Nephron progenitor cell (in vitro differentiated cells): ENCODE measurements around the gene MRTFA.

Experiments used
- DNase-seq: peaks from one replicate; pipeline ENCODE4 v3.0.0; 2021
- H3K27ac Mint-ChIP-seq: 2 replicates; pipeline ENCODE4 v1.8.0; 2021; ENCODE audit warnings: mild to moderate bottlenecking, moderate library complexity, mixed read lengths
- H3K27me3 Mint-ChIP-seq: 2 replicates; pipeline ENCODE4 v1.8.0; 2021; ENCODE audit warnings: mild to moderate bottlenecking, low read depth, mixed read lengths; ENCODE audit not compliant: poor library complexity
- H3K36me3 Mint-ChIP-seq: 2 replicates; pipeline ENCODE4 v1.8.0; 2021; ENCODE audit warnings: low read depth, mixed read lengths
- H3K4me1 Mint-ChIP-seq: 2 replicates; pipeline ENCODE4 v1.8.0; 2021; ENCODE audit warnings: mixed read lengths
- H3K4me3 Mint-ChIP-seq: 2 replicates; pipeline ENCODE4 v1.8.0; 2021; ENCODE audit warnings: mild to moderate bottlenecking, moderate library complexity, mixed read lengths
- H3K9me3 Mint-ChIP-seq: 2 replicates; pipeline ENCODE4 v1.8.0; 2021; ENCODE audit warnings: mild to moderate bottlenecking, moderate library complexity, mixed read lengths
- CTCF ChIP-seq: fragments of 200-600 bp; sonication (generic); IDR thresholded peaks from 2 replicates; pipeline ENCODE4 v1.5.0; 2021; ENCODE audit warnings: antibody characterized with exemption

MRTFA gene

GRCh38 chr22:40413873-40414272, 222.6 kb downstream of the MRTFA start:
- no peak for TF ChIP-seq CTCF
- Mint-ChIP-seq H3K4me3 (no peak overlapping the region), H3K4me1 (peaks cover 15% of the 10 kb centered on the region), H3K9me3 (no peaks in the 10 kb centered on the region), H3K36me3 (peaks cover 23% of the 10 kb centered on the region), H3K27ac (peak overlapping the region; percentile 29), H3K27me3 (no peaks in the 10 kb centered on the region)
- DNase-seq, result no peak

GRCh38 chr22:40412441-40412840, 224.1 kb downstream of the MRTFA start:
- peaks cover 23% of the 10 kb centered on the region for H3K36me3 Mint-ChIP-seq
- H3K9me3 Mint-ChIP-seq, result no peaks in the 10 kb centered on the region
- H3K27me3 Mint-ChIP-seq, result no peaks in the 10 kb centered on the region
- no peak overlapping the region for H3K27ac Mint-ChIP-seq
- DNase-seq, result no peak
- no peak for TF ChIP-seq CTCF
- H3K4me3 Mint-ChIP-seq, result no peak overlapping the region
- peaks cover 15% of the 10 kb centered on the region for H3K4me1 Mint-ChIP-seq

- DNase-seq, result no peak
- Mint-ChIP-seq H3K36me3 (peaks cover 19% of the 10 kb centered on the region), H3K9me3 (no peaks in the 10 kb centered on the region), H3K27me3 (no peaks in the 10 kb centered on the region), H3K27ac (no peak overlapping the region), H3K4me3 (no peak overlapping the region), H3K4me1 (peaks cover 10% of the 10 kb centered on the region)
- no peak for TF ChIP-seq CTCF
Measured at GRCh38 chr22:40411506-40411861, 225.0 kb downstream of the MRTFA start.

- Mint-ChIP-seq H3K4me1 (peaks cover 4% of the 10 kb centered on the region), H3K36me3 (peaks cover 15% of the 10 kb centered on the region), H3K9me3 (no peaks in the 10 kb centered on the region), H3K4me3 (no peak overlapping the region), H3K27ac (no peak overlapping the region), H3K27me3 (no peaks in the 10 kb centered on the region)
- TF ChIP-seq CTCF, result no peak
- no peak for DNase-seq
Measured at GRCh38 chr22:40410731-40411505, 225.6 kb downstream of the MRTFA start.

GRCh38 chr22:40410272-40410671, 226.2 kb downstream of the MRTFA start:
- H3K9me3 Mint-ChIP-seq, result no peaks in the 10 kb centered on the region

More at GRCh38 chr22:40410272-40410671, 226.2 kb downstream of the MRTFA start:
- no peak for TF ChIP-seq CTCF
- Mint-ChIP-seq H3K4me1 (no peaks in the 10 kb centered on the region), H3K27me3 (no peaks in the 10 kb centered on the region), H3K36me3 (peaks cover 11% of the 10 kb centered on the region), H3K4me3 (no peak overlapping the region), H3K27ac (no peak overlapping the region)
- no peak for DNase-seq
